GM12878 (cell line): ENCODE measurements around the gene DNAJB11. TPM values are rescaled to one million over a fixed set of nuclear protein-coding genes. Genes with fewer than 3 reads are reported as not detected.

Source experiments
- BRCA1 ChIP-seq: IDR thresholded peaks from 2 replicates; pipeline ENCODE4 v1.6.1; 2011; ENCODE audit warnings: low read depth, low read length, improper control_type of control experiment
- ESRRA ChIP-seq: IDR thresholded peaks from 2 replicates; pipeline ENCODE4 v1.6.1; 2012; ENCODE audit warnings: mild to moderate bottlenecking, low read length, improper control_type of control experiment
- HCFC1 ChIP-seq: fragments of 150-350 bp; IDR thresholded peaks from 2 replicates; pipeline ENCODE4 v1.6.1; 2014; ENCODE audit warnings: low read length
- HDGF ChIP-seq: fragments of 450-650 bp; IDR thresholded peaks from 2 replicates; pipeline ENCODE4 v1.6.1; 2016; ENCODE audit warnings: antibody characterized with exemption
- JUND ChIP-seq: IDR thresholded peaks from 2 replicates; pipeline ENCODE4 v1.6.1; 2012; ENCODE audit warnings: low read depth, mild to moderate bottlenecking, low read length, improper control_type of control experiment, moderate library complexity
- KAT2A ChIP-seq: conservative IDR thresholded peaks from 2 replicates; pipeline ENCODE4 v1.6.1; 2011; ENCODE audit warnings: low read depth, low read length; ENCODE audit not compliant: control insufficient read depth
- NR2C1 ChIP-seq: fragments of 450-650 bp; IDR thresholded peaks from 2 replicates; pipeline ENCODE4 v1.6.1; 2017; ENCODE audit warnings: antibody characterized with exemption, mild to moderate bottlenecking, moderate library complexity
- NR2C2 ChIP-seq: IDR thresholded peaks from 2 replicates; pipeline ENCODE4 v1.6.1; 2011; ENCODE audit warnings: borderline replicate concordance, low read depth; ENCODE audit not compliant: control insufficient read depth, insufficient read length
- POLR2AphosphoS2 ChIP-seq: IDR thresholded peaks from 2 replicates; pipeline ENCODE4 v1.6.1; 2011; ENCODE audit warnings: low read depth, mild to moderate bottlenecking, low read length, improper control_type of control experiment, moderate library complexity
- SP1 ChIP-seq: IDR thresholded peaks from one replicate; pipeline ENCODE4 v1.6.1; 2011; ENCODE audit warnings: low read depth, low read length
- SUZ12 ChIP-seq: fragments of 200-600 bp; sonication (generic); IDR thresholded peaks from one replicate; pipeline ENCODE4 v1.6.1; 2018; ENCODE audit warnings: antibody characterized with exemption, mild to moderate bottlenecking; ENCODE audit not compliant: unreplicated experiment
- TAF1 ChIP-seq: IDR thresholded peaks from 2 replicates; pipeline ENCODE4 v1.6.1; 2011; ENCODE audit warnings: mild to moderate bottlenecking, low read depth, low read length, borderline replicate concordance
- TCF3 ChIP-seq: IDR thresholded peaks from 2 replicates; pipeline ENCODE4 v1.6.1; 2012; ENCODE audit warnings: low read depth, mild to moderate bottlenecking, low read length, borderline replicate concordance; ENCODE audit not compliant: insufficient read depth
- ZBED1 ChIP-seq: IDR thresholded peaks from 2 replicates; pipeline ENCODE4 v1.6.1; 2016; ENCODE audit warnings: borderline replicate concordance
- ZZZ3 ChIP-seq: IDR thresholded peaks from 2 replicates; pipeline ENCODE4 v1.6.1; 2011; ENCODE audit warnings: low read depth; ENCODE audit not compliant: control insufficient read depth, insufficient read length
- polyA plus RNA-seq, 11 experiments: library from polyadenylated mRNA; depleted of rRNA in 4 of 11; unstranded in 6 of 11; stranded (reverse) in 5 of 11; fragments of >200 nt; fragmentation: Nextera tagmentation in 4 of 11; fragmentation: Illumina TruSeq in 1 of 11; extraction: Ambion mirVana in 4 of 11; extraction: Trizol in 1 of 11; gene quantifications; 1 replicate in 1 of 11; 2 replicates in 10 of 11; pipeline versions ENCODE4 v1.2.1 to v1.2.3, GENCODE V29; 2011 to 2016; ENCODE audit warnings: inconsistent platforms in 2 of 11, missing spikeins in 2 of 11, low read depth in 1 of 11
- total RNA-seq, 4 experiments: library from RNA; depleted of rRNA in 3 of 4; stranded (reverse); fragments of >200 nt in 3 of 4; fragmentation: Illumina TruSeq in 1 of 4; extraction: Trizol in 1 of 4; gene quantifications; 2 replicates each; pipeline versions ENCODE4 v1.2.1 to v1.2.3, GENCODE V29; 2013 to 2021
- TF ChIP-seq, protein P1 (sequence below): fragments of 450-650 bp; IDR thresholded peaks from 2 replicates; pipeline ENCODE4 v1.6.1; 2017; ENCODE audit warnings: borderline replicate concordance
- TF ChIP-seq, protein P2 (sequence below): fragments of 450-650 bp; IDR thresholded peaks from 2 replicates; pipeline ENCODE4 v1.6.1; 2017; ENCODE audit warnings: mild to moderate bottlenecking, low read depth, inconsistent platforms; ENCODE audit not compliant: poor library complexity, severe bottlenecking
- TF ChIP-seq, protein P3 (sequence below): fragments of 150-350 bp; IDR thresholded peaks from 2 replicates; pipeline ENCODE4 v1.6.1; 2016; ENCODE audit warnings: low read depth, low read length
- TF ChIP-seq, protein P4 (sequence below): IDR thresholded peaks from 2 replicates; pipeline ENCODE4 v1.6.1; 2012; ENCODE audit warnings: low read depth, low read length, improper control_type of control experiment

DNAJB11 gene
- total and polyA plus RNA-seq, 10 of the 15 experiments (the other 5 are each of a cell fraction or from before 2014, with no cell fraction given): 16.2 to 135 (median 57.8) TPM

DNA sequence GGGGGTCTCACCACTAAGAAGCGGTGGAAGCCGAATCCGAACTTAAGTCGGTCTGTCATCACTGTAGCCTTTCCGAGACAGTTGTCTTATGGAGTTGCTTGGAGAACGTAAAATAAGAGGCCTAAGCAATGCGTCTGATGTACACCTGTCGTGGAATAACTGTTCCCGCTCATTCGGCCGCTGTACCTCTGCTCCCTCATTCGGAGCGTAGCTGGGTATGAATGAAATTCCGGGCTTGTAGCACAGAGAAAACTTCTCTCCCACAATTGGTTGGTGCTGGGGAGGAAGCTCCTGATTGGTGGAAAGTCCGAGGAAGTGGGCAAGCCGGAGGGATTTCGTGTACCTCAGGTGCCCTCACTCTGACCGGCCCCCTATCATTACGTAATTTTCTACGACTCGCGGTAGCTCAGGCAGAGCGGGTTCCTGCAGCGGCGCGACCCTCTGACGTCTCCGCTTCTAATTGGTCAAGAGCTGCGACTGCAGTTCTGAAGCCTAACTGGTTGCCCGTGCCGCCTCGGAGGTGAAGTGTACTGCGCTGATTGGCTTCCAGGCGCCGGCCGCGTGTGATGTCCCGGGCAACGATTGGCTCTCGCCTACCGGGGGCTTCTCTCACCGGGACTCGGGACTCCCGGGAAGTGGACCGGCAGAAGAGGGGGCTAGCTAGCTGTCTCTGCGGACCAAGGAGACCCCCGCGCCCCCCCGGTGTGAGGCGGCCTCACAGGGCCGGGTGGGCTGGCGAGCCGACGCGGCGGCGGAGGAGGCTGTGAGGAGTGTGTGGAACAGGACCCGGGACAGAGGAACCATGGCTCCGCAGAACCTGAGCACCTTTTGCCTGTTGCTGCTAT is at the start of gene DNAJB11 (continued):
- TF ChIP-seq JUND: no peak
- TF ChIP-seq, protein P1, sequence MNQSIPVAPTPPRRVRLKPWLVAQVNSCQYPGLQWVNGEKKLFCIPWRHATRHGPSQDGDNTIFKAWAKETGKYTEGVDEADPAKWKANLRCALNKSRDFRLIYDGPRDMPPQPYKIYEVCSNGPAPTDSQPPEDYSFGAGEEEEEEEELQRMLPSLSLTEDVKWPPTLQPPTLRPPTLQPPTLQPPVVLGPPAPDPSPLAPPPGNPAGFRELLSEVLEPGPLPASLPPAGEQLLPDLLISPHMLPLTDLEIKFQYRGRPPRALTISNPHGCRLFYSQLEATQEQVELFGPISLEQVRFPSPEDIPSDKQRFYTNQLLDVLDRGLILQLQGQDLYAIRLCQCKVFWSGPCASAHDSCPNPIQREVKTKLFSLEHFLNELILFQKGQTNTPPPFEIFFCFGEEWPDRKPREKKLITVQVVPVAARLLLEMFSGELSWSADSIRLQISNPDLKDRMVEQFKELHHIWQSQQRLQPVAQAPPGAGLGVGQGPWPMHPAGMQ: no peak
- TF ChIP-seq, protein P2, sequence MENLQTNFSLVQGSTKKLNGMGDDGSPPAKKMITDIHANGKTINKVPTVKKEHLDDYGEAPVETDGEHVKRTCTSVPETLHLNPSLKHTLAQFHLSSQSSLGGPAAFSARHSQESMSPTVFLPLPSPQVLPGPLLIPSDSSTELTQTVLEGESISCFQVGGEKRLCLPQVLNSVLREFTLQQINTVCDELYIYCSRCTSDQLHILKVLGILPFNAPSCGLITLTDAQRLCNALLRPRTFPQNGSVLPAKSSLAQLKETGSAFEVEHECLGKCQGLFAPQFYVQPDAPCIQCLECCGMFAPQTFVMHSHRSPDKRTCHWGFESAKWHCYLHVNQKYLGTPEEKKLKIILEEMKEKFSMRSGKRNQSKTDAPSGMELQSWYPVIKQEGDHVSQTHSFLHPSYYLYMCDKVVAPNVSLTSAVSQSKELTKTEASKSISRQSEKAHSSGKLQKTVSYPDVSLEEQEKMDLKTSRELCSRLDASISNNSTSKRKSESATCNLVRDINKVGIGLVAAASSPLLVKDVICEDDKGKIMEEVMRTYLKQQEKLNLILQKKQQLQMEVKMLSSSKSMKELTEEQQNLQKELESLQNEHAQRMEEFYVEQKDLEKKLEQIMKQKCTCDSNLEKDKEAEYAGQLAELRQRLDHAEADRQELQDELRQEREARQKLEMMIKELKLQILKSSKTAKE: peak; percentile 40
- TF ChIP-seq, protein P3, sequence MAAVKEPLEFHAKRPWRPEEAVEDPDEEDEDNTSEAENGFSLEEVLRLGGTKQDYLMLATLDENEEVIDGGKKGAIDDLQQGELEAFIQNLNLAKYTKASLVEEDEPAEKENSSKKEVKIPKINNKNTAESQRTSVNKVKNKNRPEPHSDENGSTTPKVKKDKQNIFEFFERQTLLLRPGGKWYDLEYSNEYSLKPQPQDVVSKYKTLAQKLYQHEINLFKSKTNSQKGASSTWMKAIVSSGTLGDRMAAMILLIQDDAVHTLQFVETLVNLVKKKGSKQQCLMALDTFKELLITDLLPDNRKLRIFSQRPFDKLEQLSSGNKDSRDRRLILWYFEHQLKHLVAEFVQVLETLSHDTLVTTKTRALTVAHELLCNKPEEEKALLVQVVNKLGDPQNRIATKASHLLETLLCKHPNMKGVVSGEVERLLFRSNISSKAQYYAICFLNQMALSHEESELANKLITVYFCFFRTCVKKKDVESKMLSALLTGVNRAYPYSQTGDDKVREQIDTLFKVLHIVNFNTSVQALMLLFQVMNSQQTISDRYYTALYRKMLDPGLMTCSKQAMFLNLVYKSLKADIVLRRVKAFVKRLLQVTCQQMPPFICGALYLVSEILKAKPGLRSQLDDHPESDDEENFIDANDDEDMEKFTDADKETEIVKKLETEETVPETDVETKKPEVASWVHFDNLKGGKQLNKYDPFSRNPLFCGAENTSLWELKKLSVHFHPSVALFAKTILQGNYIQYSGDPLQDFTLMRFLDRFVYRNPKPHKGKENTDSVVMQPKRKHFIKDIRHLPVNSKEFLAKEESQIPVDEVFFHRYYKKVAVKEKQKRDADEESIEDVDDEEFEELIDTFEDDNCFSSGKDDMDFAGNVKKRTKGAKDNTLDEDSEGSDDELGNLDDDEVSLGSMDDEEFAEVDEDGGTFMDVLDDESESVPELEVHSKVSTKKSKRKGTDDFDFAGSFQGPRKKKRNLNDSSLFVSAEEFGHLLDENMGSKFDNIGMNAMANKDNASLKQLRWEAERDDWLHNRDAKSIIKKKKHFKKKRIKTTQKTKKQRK: no peak
- TF ChIP-seq, protein P4, sequence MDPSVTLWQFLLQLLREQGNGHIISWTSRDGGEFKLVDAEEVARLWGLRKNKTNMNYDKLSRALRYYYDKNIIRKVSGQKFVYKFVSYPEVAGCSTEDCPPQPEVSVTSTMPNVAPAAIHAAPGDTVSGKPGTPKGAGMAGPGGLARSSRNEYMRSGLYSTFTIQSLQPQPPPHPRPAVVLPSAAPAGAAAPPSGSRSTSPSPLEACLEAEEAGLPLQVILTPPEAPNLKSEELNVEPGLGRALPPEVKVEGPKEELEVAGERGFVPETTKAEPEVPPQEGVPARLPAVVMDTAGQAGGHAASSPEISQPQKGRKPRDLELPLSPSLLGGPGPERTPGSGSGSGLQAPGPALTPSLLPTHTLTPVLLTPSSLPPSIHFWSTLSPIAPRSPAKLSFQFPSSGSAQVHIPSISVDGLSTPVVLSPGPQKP: no peak; the same call in 1 of the 2 replicates
- TF ChIP-seq HDGF: no peak
- TF ChIP-seq NR2C2: no peak
- no peak for TF ChIP-seq ESRRA
- peak; percentile 44; the same call in 1 of the 2 replicates for TF ChIP-seq BRCA1
- TF ChIP-seq KAT2A: no peak
- TF ChIP-seq SUZ12: no peak
- peak; percentile 74 for TF ChIP-seq HCFC1
- peak; percentile 97 for TF ChIP-seq SP1
- peak; percentile 64; the same call in 1 of the 2 replicates for TF ChIP-seq POLR2AphosphoS2
- peak; percentile 64; the same call in 1 of the 2 replicates for TF ChIP-seq TCF3
- peak; percentile 100 for TF ChIP-seq TAF1
- TF ChIP-seq ZBED1: no peak; the same call in 1 of the 2 replicates
- TF ChIP-seq ZZZ3: no peak
- no peak for TF ChIP-seq NR2C1
